CD4-positive, alpha-beta T cell treated with Interleukin-10 for 1 hour (primary cell): ENCODE results near the gene RABGGTA.
A peak's percentile ranks its signal among the peaks of the same experiment; 100 is the strongest.
"Not testable (repeated sequence)": the region's sequence is repeated elsewhere in the genome, so short reads cannot be mapped to it uniquely, and the experiment has no call there.

Experiments used
- DNase-seq: peaks from one replicate; pipeline ENCODE4 v3.0.0-alpha.2; 2020

RABGGTA gene

GRCh38 chr14:24259282-24260025 lies 11.9 kb downstream of the RABGGTA start:
- DNase-seq = no peak

DNA sequence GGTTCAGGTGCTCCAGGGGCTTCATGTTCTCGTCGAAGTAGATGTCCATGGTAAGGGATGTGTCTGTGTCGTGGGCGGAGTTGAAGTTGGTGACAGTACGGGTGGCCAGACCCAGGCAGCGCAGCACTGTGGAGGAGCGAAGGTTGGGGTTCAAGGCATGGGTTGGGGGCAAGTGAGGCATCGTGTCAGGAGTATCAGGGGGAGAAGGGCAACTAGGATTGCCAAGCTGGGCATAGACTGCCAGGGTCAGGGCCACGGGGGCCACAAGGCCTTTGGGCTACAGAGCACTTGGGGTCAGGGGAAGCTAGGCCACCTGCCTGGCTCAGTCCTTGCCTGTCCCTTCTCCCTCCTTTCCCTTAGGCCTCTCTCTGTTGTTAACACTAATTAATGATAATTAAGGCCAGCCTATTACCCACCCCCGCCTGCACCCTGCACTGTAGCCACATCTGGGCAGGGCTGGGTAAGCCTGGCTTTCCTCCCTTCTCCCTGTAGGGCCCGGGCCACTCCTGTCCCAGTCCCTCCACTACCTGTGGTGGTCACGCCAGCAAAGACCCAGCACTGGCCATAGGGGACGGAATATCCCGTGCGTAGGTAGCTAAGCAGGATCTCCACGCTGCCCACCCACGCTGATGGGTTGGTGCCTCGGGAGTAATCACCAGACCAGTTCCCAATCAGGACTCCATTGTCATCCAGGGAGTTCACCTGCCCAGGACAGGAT lies 12.7 kb downstream of the RABGGTA start:
- no peak for DNase-seq

GRCh38 chr14:24258119-24258518 lies 13.3 kb downstream of the RABGGTA start:
- DNase-seq = no peak

DNA sequence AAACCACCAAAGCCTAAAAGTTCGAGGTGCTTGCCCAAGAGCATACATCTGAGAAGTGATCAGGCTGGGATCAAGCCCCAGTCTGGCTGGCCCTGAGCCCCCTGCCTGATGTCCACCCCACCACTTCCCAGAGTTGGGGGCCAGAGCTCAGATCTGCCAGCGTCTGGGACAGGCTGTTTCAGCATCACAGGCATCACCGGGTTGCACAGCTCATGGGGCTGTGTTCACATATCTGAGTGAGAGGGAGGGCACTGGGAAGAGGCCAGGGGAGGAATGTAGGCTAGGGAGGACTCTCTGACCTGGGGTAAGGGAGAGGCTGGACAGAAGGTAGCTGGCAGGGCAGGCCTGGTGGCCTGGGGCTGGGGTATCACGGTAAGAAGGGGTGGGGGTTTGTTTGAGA lies 14.4 kb downstream of the RABGGTA start:
- no peak for DNase-seq

GRCh38 chr14:24255931-24256711 lies 15.3 kb downstream of the RABGGTA start:
- DNase-seq = no peak

- DNase-seq = no peak
Observed at GRCh38 chr14:24255438-24255837, 16.0 kb downstream of the RABGGTA start.

DNA sequence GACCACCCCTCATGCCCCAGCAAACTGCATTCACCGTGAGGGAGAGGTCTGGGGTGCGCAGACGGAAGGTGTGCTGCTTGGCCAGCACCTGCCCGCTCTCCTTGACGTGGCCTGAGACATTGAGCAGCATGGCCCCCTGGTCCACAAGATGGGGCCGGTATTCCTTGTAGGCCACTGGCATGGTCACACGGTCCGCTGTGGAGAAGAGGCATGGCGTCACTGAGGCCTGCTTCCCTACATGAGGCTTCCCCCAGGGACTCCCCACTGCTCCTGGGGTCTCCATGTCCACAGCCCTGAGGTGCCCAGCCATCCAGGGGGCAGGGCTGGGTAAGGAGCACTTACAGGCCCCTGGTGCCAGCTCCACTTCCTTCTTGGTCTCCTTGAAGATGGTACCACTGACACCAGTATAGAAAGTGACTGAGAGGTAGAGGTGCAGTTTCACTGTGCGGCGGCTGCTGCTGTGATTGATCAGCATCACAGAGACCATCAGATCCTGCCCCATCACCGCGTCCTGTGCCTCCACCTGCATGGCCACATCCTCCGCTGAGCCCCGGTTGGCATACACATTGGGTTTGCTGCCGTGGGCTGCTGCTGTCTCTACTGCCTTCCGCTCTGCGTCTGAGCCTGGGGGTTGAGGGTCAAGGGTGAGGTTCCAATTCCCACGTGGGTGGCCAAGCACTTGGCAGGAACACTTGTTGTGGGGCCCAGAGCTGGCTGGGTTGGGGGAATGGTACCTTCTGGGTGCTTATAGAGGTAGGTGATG lies 16.6 kb downstream of the RABGGTA start:
- DNase-seq = no peak

- no peak for DNase-seq
Observed at GRCh38 chr14:24253936-24254335, 17.5 kb downstream of the RABGGTA start.

DNA sequence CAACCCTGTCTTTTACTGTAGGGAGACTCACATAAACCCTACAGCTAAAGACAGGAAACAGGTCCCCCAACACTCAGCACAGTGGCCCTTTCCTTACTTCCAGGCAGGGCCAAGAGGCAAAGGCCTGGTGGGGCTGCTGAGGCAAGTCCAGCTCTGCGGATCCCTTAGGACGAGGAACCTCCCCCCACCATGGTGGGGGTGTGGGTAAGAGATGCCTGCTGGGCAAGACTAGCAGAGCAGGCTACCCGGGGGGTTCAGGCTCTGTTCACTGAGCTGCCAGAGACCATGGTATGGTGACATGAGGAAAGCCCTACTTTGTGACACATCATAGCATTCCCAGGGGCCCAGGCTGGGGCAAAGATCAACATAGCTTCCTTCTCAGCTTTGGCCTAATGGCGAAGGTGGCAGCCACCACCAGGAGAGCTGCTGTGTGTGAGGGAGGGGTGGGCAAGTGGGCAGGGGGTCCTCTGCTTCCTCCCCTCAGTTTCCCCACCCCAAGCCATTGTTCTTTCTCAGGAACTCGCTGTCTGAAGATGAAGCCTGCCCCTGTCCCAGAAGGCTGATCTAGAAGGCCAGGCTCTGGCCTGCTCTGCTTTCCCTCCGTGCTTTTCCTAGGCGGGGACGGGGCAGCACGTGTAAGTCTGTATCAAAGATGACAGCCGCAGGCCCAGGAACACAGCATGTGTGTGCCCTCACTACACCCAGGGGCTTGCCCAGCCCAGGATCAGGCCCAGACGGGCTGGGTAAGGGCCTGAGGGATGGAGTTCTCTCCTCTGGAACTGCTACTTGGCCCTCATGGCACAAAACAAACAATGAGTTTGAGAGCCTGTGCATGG lies 18.9 kb downstream of the RABGGTA start:
- DNase-seq = no peak

GRCh38 chr14:24251880-24252288 lies 19.5 kb downstream of the RABGGTA start:
- no peak for DNase-seq

DNA sequence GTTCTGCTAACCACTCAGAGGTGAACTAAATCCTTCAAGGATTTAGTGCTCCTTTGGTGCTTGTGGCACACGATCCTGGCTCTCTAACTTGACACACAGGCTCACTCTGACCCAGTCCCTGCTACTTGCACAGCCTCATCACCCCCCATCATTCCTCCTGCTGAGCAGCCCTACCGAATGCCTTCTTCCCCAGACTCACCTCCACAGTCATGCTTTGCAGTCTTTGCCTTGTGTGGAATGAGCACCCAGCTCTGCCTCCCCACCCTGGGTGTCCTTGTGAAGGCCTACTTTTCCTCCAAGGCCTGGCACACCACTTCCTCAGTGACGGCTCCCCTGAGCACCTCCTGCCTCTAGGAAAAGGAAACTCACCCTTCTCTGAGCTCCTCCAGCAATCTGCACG lies 21.0 kb downstream of the RABGGTA start:
- DNase-seq = no peak

DNA sequence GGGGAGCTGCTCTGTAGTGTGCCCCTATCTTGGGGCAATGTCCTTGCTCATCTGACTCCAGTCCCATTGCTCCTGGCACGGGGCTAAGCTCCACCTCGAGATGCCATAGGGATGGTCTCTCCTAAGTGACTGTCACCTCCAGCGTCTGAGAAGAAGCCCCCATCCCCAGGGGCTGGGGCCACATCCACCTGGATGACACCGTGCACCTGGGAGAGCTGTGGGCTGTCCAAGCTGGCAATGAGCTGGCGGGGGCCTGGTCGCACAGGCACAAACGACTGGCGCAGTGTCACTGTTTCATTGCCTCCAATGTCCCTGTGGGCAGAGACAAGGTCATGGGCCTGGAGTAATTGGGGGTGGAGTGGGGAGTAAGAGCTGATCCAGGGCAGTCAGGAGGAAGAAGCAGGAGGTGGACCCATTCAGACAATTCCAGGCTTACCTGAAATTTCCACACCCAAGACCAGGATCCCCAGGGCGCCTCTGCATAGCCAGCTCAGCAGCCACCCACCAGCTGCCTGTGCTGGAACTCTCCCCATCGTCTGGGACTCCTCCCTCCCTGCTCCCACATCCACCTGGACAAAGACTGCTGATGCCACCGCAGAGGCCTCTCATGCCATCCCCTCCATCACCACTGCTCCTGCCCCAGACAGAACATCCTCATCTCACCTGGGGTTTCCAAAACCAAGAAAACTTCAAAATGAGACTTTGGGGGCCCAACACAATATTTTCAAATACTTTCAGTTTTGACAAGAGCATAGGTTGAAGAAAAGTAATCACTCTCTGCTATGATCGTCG lies 22.0 kb downstream of the RABGGTA start:
- no peak for DNase-seq

DNA sequence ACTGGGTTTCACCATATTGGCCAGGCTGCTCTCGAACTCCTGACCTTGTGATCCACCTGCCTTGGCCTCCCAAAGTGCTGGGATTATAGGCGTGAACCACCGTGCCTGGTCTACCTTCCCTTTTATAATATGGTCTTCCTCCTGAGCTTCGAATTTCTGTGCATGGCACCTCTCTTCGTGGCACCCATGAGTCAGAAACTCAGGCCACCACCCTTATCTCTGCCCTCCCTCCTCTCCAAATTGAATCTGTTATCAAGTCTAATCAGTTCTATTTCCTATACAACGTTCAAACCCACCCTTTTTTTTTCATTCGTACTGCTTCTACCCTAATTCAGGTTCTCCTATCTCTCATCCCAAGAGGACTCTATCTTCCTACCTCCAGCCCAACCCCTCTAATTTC lies 24.0 kb downstream of the RABGGTA start:
- DNase-seq = no peak

DNA sequence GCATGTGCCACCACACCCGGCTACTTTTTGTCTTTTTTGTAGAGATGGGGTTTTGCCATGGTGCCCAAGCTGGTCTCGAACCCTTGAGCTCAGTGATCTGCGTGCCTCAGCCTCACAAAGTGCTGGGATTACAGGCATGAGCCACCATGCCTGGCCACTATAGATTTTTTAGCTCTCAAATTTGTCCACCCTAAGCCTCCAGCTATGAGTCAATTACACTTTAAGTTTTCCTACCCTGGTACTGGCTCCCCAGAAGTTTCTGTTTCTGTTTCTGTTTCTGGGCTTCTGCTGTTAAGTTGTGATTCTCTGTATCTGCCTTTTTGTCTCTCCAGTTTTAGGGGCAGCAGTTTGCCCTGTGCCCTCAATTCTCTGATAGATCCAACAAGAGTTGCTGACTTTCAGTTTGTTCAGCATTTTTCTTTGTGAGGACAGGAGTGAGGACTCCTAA lies 24.6 kb downstream of the RABGGTA start:
- DNase-seq = peak; percentile 63

DNA sequence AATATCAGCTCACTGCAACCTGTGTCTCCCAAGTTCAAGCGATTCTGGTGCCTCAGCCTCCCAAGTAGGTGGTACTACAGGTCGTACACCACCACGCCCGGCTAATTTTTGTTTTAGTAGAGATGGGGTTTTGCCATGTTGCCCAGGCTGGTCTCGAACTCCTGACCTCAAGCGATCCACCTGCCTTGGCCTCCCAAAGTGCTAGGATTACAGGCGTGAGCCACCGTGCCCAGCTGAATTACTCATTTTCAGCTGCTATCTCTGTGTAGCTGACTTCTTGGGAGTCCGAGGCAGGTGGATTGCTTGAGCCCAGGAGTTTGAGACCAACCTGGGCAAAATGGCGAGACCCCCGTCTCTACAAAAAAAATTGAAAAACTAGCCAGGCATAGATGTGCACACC lies 26.0 kb downstream of the RABGGTA start:
- DNase-seq = not testable (repeated sequence)

GRCh38 chr14:24243336-24243836 lies 28.0 kb downstream of the RABGGTA start:
- no peak for DNase-seq

- peak; percentile 94 for DNase-seq
Observed at GRCh38 chr14:24241829-24242443, 29.5 kb downstream of the RABGGTA start.

DNA sequence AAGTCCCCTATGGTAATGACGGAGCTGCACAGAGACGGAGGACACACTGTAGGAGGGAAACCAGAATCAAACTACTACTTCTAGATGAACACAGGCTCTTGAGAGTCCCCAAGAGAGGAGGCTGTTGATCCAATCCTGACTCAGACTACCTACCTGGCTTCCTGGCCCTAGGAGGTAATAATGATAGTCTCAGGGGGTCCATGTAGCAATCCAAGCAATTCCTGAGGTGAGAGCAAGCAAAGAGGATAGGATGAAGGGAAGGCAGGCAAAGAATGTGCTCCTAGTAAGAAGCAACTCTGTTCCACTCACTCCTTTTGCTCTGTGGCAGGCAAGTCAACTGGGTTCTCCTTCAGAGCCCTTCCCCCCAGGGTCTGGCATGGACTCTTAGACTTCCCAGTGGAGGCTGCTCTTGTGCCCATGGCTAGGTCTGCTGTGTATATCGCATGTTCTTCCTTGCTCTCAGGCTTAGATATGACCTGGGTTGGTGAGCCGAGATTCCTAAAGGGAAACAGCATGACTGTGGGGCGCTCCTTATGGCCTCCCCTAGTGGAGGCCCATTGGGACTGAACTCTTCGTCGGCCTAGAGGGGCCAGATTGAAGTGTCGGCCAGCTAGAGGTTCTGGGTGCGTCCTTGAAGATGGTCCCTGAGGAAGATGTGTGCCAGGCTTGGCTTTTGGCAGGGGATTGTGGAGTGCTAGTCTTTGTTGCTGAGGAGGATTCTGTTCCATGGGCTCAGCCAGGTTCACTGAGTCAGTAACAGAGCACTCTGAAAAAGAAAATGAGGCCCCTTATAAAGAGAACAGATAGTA lies 31.1 kb downstream of the RABGGTA start:
- no peak for DNase-seq

DNA sequence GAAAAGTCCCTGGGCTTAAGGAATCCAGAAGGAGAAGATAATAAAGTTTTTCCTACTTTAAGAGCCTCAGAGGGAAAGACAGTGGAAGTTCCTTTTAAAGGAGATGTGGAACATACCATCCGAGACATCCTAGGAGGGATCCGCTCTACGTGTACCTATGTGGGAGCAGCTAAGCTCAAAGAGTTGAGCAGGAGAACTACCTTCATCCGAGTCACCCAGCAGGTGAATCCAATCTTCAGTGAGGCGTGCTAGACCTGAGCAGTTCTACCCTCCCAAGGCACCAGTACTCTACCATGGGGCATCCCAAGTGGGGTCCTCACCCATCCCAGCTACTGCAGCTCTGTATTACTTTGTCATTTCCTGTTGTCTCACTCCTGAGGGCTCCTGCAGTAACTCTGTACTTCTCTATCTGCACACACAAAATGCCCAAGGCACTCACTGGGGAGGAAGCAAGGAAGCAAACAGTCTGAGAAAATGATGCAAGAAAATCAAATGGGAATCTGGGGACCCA lies 32.8 kb downstream of the RABGGTA start:
- DNase-seq = no peak
